B cell (primary cell): Measurements from ENCODE around the gene RAB4A.

ENCODE experiments used
- EZH2 ChIP-seq: IDR thresholded peaks from 2 replicates; pipeline ENCODE4 v1.6.1; 2012; ENCODE audit warnings: borderline replicate concordance, low read depth, mild to moderate bottlenecking, moderate library complexity, low read length; ENCODE audit not compliant: insufficient read depth, poor library complexity, severe bottlenecking
- TF ChIP-seq, protein P1 (sequence below): fragments of 200-600 bp; IDR thresholded peaks from one replicate; pipeline ENCODE4 v1.8.0; 2022; ENCODE audit warnings: antibody characterized with exemption, mild to moderate bottlenecking

DNA sequence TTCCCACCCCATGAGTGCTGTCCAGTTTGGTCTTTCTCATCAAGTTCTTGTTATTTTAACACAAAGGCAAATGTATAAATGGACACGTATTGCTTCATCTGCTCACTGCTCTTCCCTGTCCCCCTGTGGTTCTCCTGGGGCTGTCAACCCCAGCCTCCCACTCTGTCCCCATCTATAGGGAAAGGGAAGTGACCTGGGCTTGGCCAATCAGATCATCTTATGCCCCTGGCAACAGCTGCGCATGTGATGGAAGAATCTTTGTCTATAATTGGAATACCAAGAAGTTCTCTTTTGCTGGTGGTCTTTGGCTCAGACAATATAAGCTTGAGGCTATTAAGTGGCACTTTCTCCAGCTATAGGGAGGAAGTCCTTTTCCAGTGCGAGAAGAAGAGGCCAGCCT is 76.6 kb downstream of the RAB4A start:
- TF ChIP-seq EZH2: no peak
- TF ChIP-seq, protein P1, sequence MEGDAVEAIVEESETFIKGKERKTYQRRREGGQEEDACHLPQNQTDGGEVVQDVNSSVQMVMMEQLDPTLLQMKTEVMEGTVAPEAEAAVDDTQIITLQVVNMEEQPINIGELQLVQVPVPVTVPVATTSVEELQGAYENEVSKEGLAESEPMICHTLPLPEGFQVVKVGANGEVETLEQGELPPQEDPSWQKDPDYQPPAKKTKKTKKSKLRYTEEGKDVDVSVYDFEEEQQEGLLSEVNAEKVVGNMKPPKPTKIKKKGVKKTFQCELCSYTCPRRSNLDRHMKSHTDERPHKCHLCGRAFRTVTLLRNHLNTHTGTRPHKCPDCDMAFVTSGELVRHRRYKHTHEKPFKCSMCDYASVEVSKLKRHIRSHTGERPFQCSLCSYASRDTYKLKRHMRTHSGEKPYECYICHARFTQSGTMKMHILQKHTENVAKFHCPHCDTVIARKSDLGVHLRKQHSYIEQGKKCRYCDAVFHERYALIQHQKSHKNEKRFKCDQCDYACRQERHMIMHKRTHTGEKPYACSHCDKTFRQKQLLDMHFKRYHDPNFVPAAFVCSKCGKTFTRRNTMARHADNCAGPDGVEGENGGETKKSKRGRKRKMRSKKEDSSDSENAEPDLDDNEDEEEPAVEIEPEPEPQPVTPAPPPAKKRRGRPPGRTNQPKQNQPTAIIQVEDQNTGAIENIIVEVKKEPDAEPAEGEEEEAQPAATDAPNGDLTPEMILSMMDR: no peak
